GM23338 (cell line): Measurements from ENCODE around the gene SERPINB13. TPM values are rescaled to one million over a fixed set of nuclear protein-coding genes. Genes with fewer than 3 reads are reported as not detected.

Experiments used
- ATAC-seq: fragments of 200-7000 bp; cut with Tn5 transposase; 3 replicates; pipeline ENCODE4 v1.9.1; 2020
- DNase-seq: peaks from one replicate; pipeline ENCODE4 v3.0.0-alpha.2; 2015; ENCODE audit warnings: low spot score
- H2AFZ ChIP-seq: fragments of 200-600 bp; sonication (generic); 2 replicates; pipeline ENCODE4 v1.8.0; 2016; ENCODE audit warnings: antibody characterized with exemption, mild to moderate bottlenecking, moderate library complexity
- H3F3A ChIP-seq: fragments of 200-600 bp; sonication (generic); replicated peaks from 2 replicates; pipeline ENCODE4 v1.8.0; 2017; ENCODE audit warnings: antibody characterized with exemption, mixed run types, low read depth
- H3K27ac ChIP-seq: fragments of 200-600 bp; sonication (generic); 2 replicates; pipeline ENCODE4 v1.6.1; 2016; ENCODE audit warnings: low read depth
- H3K27me3 ChIP-seq: fragments of 200-600 bp; sonication (generic); 2 replicates; pipeline ENCODE4 v1.8.0; 2016; ENCODE audit warnings: mild to moderate bottlenecking, mixed run types, moderate library complexity; ENCODE audit not compliant: insufficient read depth
- H3K36me3 ChIP-seq: fragments of 200-600 bp; sonication (generic); 2 replicates; pipeline ENCODE4 v1.8.0; 2016; ENCODE audit warnings: mild to moderate bottlenecking; ENCODE audit not compliant: insufficient read depth
- H3K4me1 ChIP-seq: fragments of 200-600 bp; sonication (generic); 2 replicates; pipeline ENCODE4 v1.8.0; 2016; ENCODE audit warnings: mild to moderate bottlenecking, moderate library complexity; ENCODE audit not compliant: insufficient read depth
- H3K4me2 ChIP-seq: fragments of 200-600 bp; sonication (generic); 2 replicates; pipeline ENCODE4 v1.7.1; 2017; ENCODE audit warnings: mixed run types
- H3K4me3 ChIP-seq: fragments of 200-600 bp; sonication (generic); 2 replicates; pipeline ENCODE4 v1.6.1; 2016; ENCODE audit warnings: mixed run types
- H3K79me2 ChIP-seq: fragments of 200-600 bp; sonication (generic); replicated peaks from 2 replicates; pipeline ENCODE4 v1.8.0; 2017; ENCODE audit warnings: mild to moderate bottlenecking; ENCODE audit not compliant: insufficient read depth
- H3K9me2 ChIP-seq: fragments of 200-600 bp; sonication (generic); 2 replicates; pipeline ENCODE4 v1.8.0; 2017; ENCODE audit not compliant: insufficient read depth
- H4K20me1 ChIP-seq: fragments of 200-600 bp; sonication (generic); replicated peaks from 2 replicates; pipeline ENCODE4 v1.8.0; 2017; ENCODE audit warnings: mild to moderate bottlenecking; ENCODE audit not compliant: insufficient read depth
- H3K27ac Mint-ChIP-seq: 2 replicates; pipeline ENCODE4 v1.8.0; 2020; ENCODE audit warnings: inconsistent platforms, mild to moderate bottlenecking, moderate library complexity, mixed read lengths
- H3K27me3 Mint-ChIP-seq: 3 replicates; pipeline ENCODE4 v1.8.0; 2022; ENCODE audit warnings: low read depth, mild to moderate bottlenecking, moderate library complexity, mixed read lengths, inconsistent platforms; ENCODE audit not compliant: insufficient read depth, poor library complexity
- H3K36me3 Mint-ChIP-seq: 3 replicates; pipeline ENCODE4 v1.8.0; 2021; ENCODE audit warnings: low read depth, mild to moderate bottlenecking, inconsistent platforms, moderate library complexity, mixed read lengths
- H3K4me1 Mint-ChIP-seq: 3 replicates; pipeline ENCODE4 v1.8.0; 2020; ENCODE audit warnings: mild to moderate bottlenecking, inconsistent platforms, mixed read lengths
- H3K4me3 Mint-ChIP-seq: 3 replicates; pipeline ENCODE4 v1.8.0; 2021; ENCODE audit warnings: moderate library complexity, mild to moderate bottlenecking, inconsistent platforms, mixed read lengths
- H3K9me3 Mint-ChIP-seq: 3 replicates; pipeline ENCODE4 v1.8.0; 2020; ENCODE audit warnings: moderate library complexity, mild to moderate bottlenecking, inconsistent platforms, mixed read lengths
- CREB1 ChIP-seq: fragments of 250-450 bp; sonication (Bioruptor Pico); IDR thresholded peaks from 2 replicates; pipeline ENCODE4 v1.5.0; 2020; ENCODE audit warnings: low read depth, mild to moderate bottlenecking, moderate library complexity
- EZH2phosphoT487 ChIP-seq: fragments of 200-600 bp; sonication (generic); IDR thresholded peaks from one replicate; pipeline ENCODE4 v1.8.1; 2018; ENCODE audit warnings: antibody characterized with exemption; ENCODE audit not compliant: unreplicated experiment
- JUNB ChIP-seq: IDR thresholded peaks from one replicate; pipeline ENCODE4 v1.6.1; 2016; ENCODE audit warnings: antibody characterized with exemption; ENCODE audit not compliant: unreplicated experiment
- NANOG ChIP-seq: IDR thresholded peaks from 2 replicates; pipeline ENCODE4 v1.6.1; 2016; ENCODE audit warnings: antibody characterized with exemption, borderline replicate concordance
- POLR2AphosphoS5 ChIP-seq: IDR thresholded peaks from 2 replicates; pipeline ENCODE4 v1.6.1; 2016; ENCODE audit warnings: antibody characterized with exemption, low read depth
- ZNF331 ChIP-seq: fragments of 250-450 bp; sonication (Bioruptor Pico); IDR thresholded peaks from 2 replicates; pipeline ENCODE4 v1.5.0; 2020; ENCODE audit warnings: low read depth, mild to moderate bottlenecking, moderate library complexity
- polyA plus RNA-seq: library from polyadenylated mRNA; unstranded; fragments of >200 nt; fragmentation: Nextera tagmentation; extraction: Ambion mirVana; gene quantifications from 2 replicates; pipeline ENCODE4 v1.2.1, GENCODE V29; 2016
- total RNA-seq: library from RNA; depleted of rRNA; stranded (reverse); fragments of >200 nt; shearing (Covaris generic); gene quantifications from 2 replicates; pipeline ENCODE4 v1.2.3, GENCODE V29; 2014
- TF ChIP-seq, protein P1 (sequence below), 2 experiments: fragments of 200-600 bp in 1 of 2; sonication (generic) in 1 of 2; conservative IDR thresholded peaks; 2 replicates each; pipeline versions ENCODE4 v1.5.1 to v1.6.1; 2016 to 2017; ENCODE audit warnings: antibody characterized with exemption in 2 of 2, low read depth in 2 of 2, mild to moderate bottlenecking in 2 of 2, moderate library complexity in 1 of 2
- TF ChIP-seq, protein P2 (sequence below): IDR thresholded peaks from one replicate; pipeline ENCODE4 v1.6.1; 2018; ENCODE audit warnings: antibody characterized with exemption; ENCODE audit not compliant: unreplicated experiment

Gene SERPINB13
- total and polyA plus RNA-seq, 2 experiments from 2014 or later: not detected

DNA sequence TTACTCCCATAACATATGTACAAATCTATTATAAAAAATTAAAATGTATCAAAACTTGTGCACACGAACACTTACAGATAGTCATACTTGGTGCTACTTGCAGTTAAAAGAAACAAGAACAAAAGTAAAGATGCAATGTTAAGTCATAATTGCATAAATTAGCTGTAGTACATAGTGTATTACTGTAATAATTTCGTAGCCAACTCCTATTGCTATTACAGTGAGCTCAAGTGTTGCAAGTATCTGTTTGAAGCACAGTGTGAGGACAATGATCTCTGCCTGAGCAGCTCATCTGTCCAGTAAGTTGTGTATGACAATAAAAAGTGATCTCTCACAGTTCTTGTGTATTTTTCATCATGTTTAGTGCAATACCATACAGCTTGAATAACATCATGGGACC lies 7.5 kb upstream of the SERPINB13 start:
- Histone ChIP-seq H3K36me3 (no peaks in the 10 kb centered on the region), H3K4me3 (no peak overlapping the region), H3F3A (no peaks in the 10 kb centered on the region), H3K4me1 (no peaks in the 10 kb centered on the region), H2AFZ (no peak overlapping the region), H3K9me2 (no peaks in the 10 kb centered on the region), H3K27ac (no peak overlapping the region), H3K27me3 (no peaks in the 10 kb centered on the region), H3K79me2 (no peaks in the 10 kb centered on the region), H4K20me1 (no peaks in the 10 kb centered on the region), H3K4me2 (no peak overlapping the region)
- Mint-ChIP-seq H3K9me3 (no peaks in the 10 kb centered on the region), H3K27ac (no peak overlapping the region), H3K4me3 (no peak overlapping the region), H3K36me3 (no peaks in the 10 kb centered on the region), H3K4me1 (peaks cover 5% of the 10 kb centered on the region; the same call in 1 of the 3 replicates), H3K27me3 (no peaks in the 10 kb centered on the region)
- DNase-seq (no peak), ATAC-seq (no peak)
- TF ChIP-seq, protein P1, sequence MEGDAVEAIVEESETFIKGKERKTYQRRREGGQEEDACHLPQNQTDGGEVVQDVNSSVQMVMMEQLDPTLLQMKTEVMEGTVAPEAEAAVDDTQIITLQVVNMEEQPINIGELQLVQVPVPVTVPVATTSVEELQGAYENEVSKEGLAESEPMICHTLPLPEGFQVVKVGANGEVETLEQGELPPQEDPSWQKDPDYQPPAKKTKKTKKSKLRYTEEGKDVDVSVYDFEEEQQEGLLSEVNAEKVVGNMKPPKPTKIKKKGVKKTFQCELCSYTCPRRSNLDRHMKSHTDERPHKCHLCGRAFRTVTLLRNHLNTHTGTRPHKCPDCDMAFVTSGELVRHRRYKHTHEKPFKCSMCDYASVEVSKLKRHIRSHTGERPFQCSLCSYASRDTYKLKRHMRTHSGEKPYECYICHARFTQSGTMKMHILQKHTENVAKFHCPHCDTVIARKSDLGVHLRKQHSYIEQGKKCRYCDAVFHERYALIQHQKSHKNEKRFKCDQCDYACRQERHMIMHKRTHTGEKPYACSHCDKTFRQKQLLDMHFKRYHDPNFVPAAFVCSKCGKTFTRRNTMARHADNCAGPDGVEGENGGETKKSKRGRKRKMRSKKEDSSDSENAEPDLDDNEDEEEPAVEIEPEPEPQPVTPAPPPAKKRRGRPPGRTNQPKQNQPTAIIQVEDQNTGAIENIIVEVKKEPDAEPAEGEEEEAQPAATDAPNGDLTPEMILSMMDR (conservative IDR thresholded peaks at IDR 0.05; ENCODE audit: low read depth in 2 of 2): no peak
- no peak for TF ChIP-seq NANOG
- TF ChIP-seq POLR2AphosphoS5: no peak
- TF ChIP-seq, protein P2, sequence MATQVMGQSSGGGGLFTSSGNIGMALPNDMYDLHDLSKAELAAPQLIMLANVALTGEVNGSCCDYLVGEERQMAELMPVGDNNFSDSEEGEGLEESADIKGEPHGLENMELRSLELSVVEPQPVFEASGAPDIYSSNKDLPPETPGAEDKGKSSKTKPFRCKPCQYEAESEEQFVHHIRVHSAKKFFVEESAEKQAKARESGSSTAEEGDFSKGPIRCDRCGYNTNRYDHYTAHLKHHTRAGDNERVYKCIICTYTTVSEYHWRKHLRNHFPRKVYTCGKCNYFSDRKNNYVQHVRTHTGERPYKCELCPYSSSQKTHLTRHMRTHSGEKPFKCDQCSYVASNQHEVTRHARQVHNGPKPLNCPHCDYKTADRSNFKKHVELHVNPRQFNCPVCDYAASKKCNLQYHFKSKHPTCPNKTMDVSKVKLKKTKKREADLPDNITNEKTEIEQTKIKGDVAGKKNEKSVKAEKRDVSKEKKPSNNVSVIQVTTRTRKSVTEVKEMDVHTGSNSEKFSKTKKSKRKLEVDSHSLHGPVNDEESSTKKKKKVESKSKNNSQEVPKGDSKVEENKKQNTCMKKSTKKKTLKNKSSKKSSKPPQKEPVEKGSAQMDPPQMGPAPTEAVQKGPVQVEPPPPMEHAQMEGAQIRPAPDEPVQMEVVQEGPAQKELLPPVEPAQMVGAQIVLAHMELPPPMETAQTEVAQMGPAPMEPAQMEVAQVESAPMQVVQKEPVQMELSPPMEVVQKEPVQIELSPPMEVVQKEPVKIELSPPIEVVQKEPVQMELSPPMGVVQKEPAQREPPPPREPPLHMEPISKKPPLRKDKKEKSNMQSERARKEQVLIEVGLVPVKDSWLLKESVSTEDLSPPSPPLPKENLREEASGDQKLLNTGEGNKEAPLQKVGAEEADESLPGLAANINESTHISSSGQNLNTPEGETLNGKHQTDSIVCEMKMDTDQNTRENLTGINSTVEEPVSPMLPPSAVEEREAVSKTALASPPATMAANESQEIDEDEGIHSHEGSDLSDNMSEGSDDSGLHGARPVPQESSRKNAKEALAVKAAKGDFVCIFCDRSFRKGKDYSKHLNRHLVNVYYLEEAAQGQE: no peak

DNA sequence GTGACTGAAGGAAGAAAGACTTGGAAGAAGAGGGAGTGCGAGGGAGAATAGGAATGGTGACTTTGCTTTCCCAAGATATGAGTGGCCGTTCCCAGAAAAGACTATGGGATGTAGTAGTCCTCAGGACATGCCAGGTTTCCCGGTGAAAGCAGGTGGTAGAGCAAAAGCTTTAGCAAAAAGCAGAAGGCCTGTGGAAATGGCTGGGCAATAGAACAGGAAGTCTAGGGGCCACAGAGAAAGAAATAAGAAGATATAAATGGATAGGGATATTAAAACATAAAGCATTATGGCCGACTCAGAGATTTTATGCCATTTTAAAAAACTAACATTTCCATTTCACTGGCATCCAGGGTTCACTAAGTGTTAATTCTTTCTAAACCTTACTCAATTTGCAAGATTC lies 1.2 kb upstream of the SERPINB13 start:
- no peaks in the 10 kb centered on the region for H3K27me3 Mint-ChIP-seq
- H4K20me1 ChIP-seq: no peaks in the 10 kb centered on the region
- no peaks in the 10 kb centered on the region for H3K9me2 ChIP-seq
- no peaks in the 10 kb centered on the region for H3K36me3 Mint-ChIP-seq
- no peaks in the 10 kb centered on the region for H3K27me3 ChIP-seq
- DNase-seq (no peak), ATAC-seq (no peak)
- TF ChIP-seq POLR2AphosphoS5 (no peak), EZH2phosphoT487 (no peak), ZNF331 (no peak), CREB1 (CRISPR knock-in tag) (no peak), JUNB (no peak)
- H3K79me2 ChIP-seq: no peaks in the 10 kb centered on the region
- H3K27ac Mint-ChIP-seq: no peak overlapping the region
- H3K4me3 ChIP-seq: no peak overlapping the region
- no peak overlapping the region for H3K27ac ChIP-seq
- peaks cover 6% of the 10 kb centered on the region; the same call in 1 of the 3 replicates for H3K4me1 Mint-ChIP-seq
- H3K4me1 ChIP-seq: no peaks in the 10 kb centered on the region
- peak overlapping the region; percentile 56; the same call in 1 of the 2 replicates for H2AFZ ChIP-seq
- no peaks in the 10 kb centered on the region for H3K36me3 ChIP-seq
- H3K4me2 ChIP-seq: no peak overlapping the region
- no peaks in the 10 kb centered on the region for H3K9me3 Mint-ChIP-seq
- no peaks in the 10 kb centered on the region for H3F3A ChIP-seq
- no peak overlapping the region for H3K4me3 Mint-ChIP-seq
